Myocyte (in vitro differentiated cells): ENCODE results near the gene CUL1. TPM values are rescaled to one million over a fixed set of nuclear protein-coding genes. Genes with fewer than 3 reads are reported as not detected.
"Not testable (repeated sequence)": the region's sequence is repeated elsewhere in the genome, so short reads cannot be mapped to it uniquely, and the experiment has no call there.

Experiments
- DNase-seq: peaks from one replicate; pipeline ENCODE4 v3.0.0-alpha.2; 2012; ENCODE audit warnings: low read depth
- total RNA-seq: library from RNA; depleted of rRNA; stranded (reverse); fragments of >200 nt; gene quantifications from 2 replicates; pipeline ENCODE4 v1.2.3, GENCODE V29; 2014

Gene CUL1
- total RNA-seq, 1 donor from 2014 or later = 75.3 TPM

- DNase-seq = no peak
Measured at GRCh38 chr7:148697256-148698006, 1.3 kb upstream of the CUL1 start.

- peak; percentile 18 for DNase-seq
Measured at GRCh38 chr7:148698007-148698396, 701 bp upstream of the CUL1 start.

- DNase-seq = peak; percentile 72
Measured at GRCh38 chr7:148699024-148699781, 500 bp downstream of the CUL1 start.

GRCh38 chr7:148699782-148700629 lies 1.3 kb downstream of the CUL1 start:
- peak; percentile 46 for DNase-seq

- DNase-seq = peak; percentile 31
Measured at GRCh38 chr7:148700661-148701064, 2.0 kb downstream of the CUL1 start.

GRCh38 chr7:148701414-148701813 lies 2.7 kb downstream of the CUL1 start:
- DNase-seq = peak; percentile 20

GRCh38 chr7:148702876-148703670 lies 4.4 kb downstream of the CUL1 start:
- no peak for DNase-seq

GRCh38 chr7:148703671-148703962 lies 4.9 kb downstream of the CUL1 start:
- DNase-seq = not testable (repeated sequence)

- no peak for DNase-seq
Measured at GRCh38 chr7:148704189-148704588, 5.5 kb downstream of the CUL1 start.

GRCh38 chr7:148704970-148705369 lies 6.3 kb downstream of the CUL1 start:
- no peak for DNase-seq

GRCh38 chr7:148706368-148706767 lies 7.7 kb downstream of the CUL1 start:
- no peak for DNase-seq

- DNase-seq = no peak
Measured at GRCh38 chr7:148708026-148708885, 9.6 kb downstream of the CUL1 start.

GRCh38 chr7:148709014-148709413 lies 10.3 kb downstream of the CUL1 start:
- no peak for DNase-seq

- not testable (repeated sequence) for DNase-seq
Measured at GRCh38 chr7:148710426-148710825, 11.7 kb downstream of the CUL1 start.

GRCh38 chr7:148711191-148712102 lies 12.7 kb downstream of the CUL1 start:
- no peak for DNase-seq

GRCh38 chr7:148712678-148713329 lies 14.1 kb downstream of the CUL1 start:
- DNase-seq = no peak

GRCh38 chr7:148714498-148714897 lies 15.8 kb downstream of the CUL1 start:
- no peak for DNase-seq

- no peak for DNase-seq
Measured at GRCh38 chr7:148715027-148715426, 16.3 kb downstream of the CUL1 start.
